Peyer's patch (tissue), 4 donors: ENCODE measurements around the gene EGR2.

Experiments
- POLR2A ChIP-seq, 2 donors: fragments of 450-650 bp; IDR thresholded peaks; one replicate each; pipeline ENCODE4 v1.5.1; 2017; ENCODE audit warnings: antibody characterized with exemption in 2 of 2, mild to moderate bottlenecking in 2 of 2, moderate library complexity in 2 of 2
- TF ChIP-seq, protein P1 (sequence below), 6 experiments: fragments of 450-650 bp in 4 of 6; fragments of 200-600 bp in 2 of 6; sonication (generic) in 1 of 6; IDR thresholded peaks; one replicate each; pipeline ENCODE4 v1.5.1; 2017 to 2019; ENCODE audit warnings: antibody characterized with exemption in 6 of 6, mild to moderate bottlenecking in 3 of 6, moderate library complexity in 1 of 6

DNA sequence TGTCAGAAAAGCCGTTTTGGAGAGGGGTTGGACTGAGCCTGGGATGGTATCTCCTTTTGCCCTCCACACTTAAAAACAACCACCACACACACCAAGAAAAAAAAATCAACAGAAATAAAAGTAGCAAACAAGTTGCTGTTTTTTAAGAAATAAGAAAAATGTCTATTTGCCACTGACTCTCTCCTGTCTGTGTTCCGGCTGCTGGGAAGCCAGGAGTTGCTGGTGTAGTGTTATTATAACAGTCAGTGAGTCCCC lies 163 bp downstream of the EGR2 start:
- no peak for TF ChIP-seq POLR2A (IDR thresholded peaks at IDR 0.05)
- TF ChIP-seq, protein P1, sequence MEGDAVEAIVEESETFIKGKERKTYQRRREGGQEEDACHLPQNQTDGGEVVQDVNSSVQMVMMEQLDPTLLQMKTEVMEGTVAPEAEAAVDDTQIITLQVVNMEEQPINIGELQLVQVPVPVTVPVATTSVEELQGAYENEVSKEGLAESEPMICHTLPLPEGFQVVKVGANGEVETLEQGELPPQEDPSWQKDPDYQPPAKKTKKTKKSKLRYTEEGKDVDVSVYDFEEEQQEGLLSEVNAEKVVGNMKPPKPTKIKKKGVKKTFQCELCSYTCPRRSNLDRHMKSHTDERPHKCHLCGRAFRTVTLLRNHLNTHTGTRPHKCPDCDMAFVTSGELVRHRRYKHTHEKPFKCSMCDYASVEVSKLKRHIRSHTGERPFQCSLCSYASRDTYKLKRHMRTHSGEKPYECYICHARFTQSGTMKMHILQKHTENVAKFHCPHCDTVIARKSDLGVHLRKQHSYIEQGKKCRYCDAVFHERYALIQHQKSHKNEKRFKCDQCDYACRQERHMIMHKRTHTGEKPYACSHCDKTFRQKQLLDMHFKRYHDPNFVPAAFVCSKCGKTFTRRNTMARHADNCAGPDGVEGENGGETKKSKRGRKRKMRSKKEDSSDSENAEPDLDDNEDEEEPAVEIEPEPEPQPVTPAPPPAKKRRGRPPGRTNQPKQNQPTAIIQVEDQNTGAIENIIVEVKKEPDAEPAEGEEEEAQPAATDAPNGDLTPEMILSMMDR (IDR thresholded peaks at IDR 0.05) = no peak
